ENCODE measurements around the gene PLB1.

- TF ChIP-seq CTCF (IDR thresholded peaks at IDR 0.05), result no peak
- TF ChIP-seq POLR2AphosphoS5 (IDR thresholded peaks at IDR 0.05), result no peak
- no peak for TF ChIP-seq POLR2A (IDR thresholded peaks at IDR 0.05)
Observed at GRCh38 chr2:28668880-28669279, 173.0 kb downstream of the PLB1 start.

Data from prostate gland (tissue), 2 donors.